Pancreas (tissue), 10 donors: ENCODE results near the gene OPN1MW2. TPM values are rescaled to one million over a fixed set of nuclear protein-coding genes. Genes with fewer than 3 reads are reported as not detected.
A peak's percentile ranks its signal among the peaks of the same experiment; 100 is the strongest.
"Not testable (repeated sequence)": the region's sequence is repeated elsewhere in the genome, so short reads cannot be mapped to it uniquely, and the experiment has no call there.

ENCODE experiments used
- ATAC-seq, 4 donors: fragments of 200-7000 bp; cut with Tn5 transposase; one replicate each; pipeline versions ENCODE4 v1.8.0 to v1.9.1; 2020; ENCODE audit warnings: mild to moderate bottlenecking in 4 of 4, moderate library complexity in 4 of 4
- DNase-seq, 6 donors: peaks; one replicate each; pipeline ENCODE4 v3.0.0-alpha.2; 2020
- FAIRE-seq: peaks from 2 replicates; lab custom pipeline; 2012; peaks lifted over from hg19 to GRCh38; lab: Jason Lieb, UNC
- H3K27ac ChIP-seq, 4 donors: fragments of 200-600 bp; sonication (generic); 1 replicate in 3 of 4; 2 replicates in 1 of 4; pipeline versions ENCODE4 v1.5.0 to v1.8.0; 2020
- H3K27me3 ChIP-seq, 4 donors: fragments of 200-600 bp; one replicate each; pipeline ENCODE4 v1.8.0; 2021
- H3K36me3 ChIP-seq, 3 donors: fragments of 200-600 bp; sonication (generic) in 1 of 3; one replicate each; pipeline versions ENCODE4 v1.5.0 to v1.8.0; 2020 to 2021
- H3K4me1 ChIP-seq, 3 donors: fragments of 200-600 bp; one replicate each; pipeline ENCODE4 v1.8.0; 2021
- H3K4me3 ChIP-seq, 4 donors: fragments of 200-600 bp; sonication (generic) in 2 of 4; one replicate each; pipeline versions ENCODE4 v1.5.0 to v1.8.0; 2020 to 2021
- H3K9me3 ChIP-seq, 4 donors: fragments of 200-600 bp; one replicate each; pipeline ENCODE4 v1.8.0; 2021
- WGBS, 2 donors: extraction: QIAGEN DNeasy Blood & Tissue Kit; methylation state at CpG; one replicate each; pipeline ENCODE4 v1.1.7; 2013; 5-methylcytosine and 5-hydroxymethylcytosine counted together
- intact Hi-C, 3 donors: fragments of 100-400 bp; cut with DNase I; formaldehyde crosslinking; loops; one replicate each; pipeline versions ENCODE4 v1.11.1 to v1.14.2; 2022
- polyA plus RNA-seq, 2 donors: library from polyadenylated mRNA; stranded (reverse); fragments of 200-250 nt; gene quantifications; one replicate each; pipeline ENCODE4 v1.2.3, GENCODE V29; 2013
- total RNA-seq, 6 donors: library from RNA; stranded (reverse); fragmentation: NEBNext Ultra II Directional in 4 of 6; extraction: Animal tissue kit (Norgen Biotek cat#: 25700) in 4 of 6; gene quantifications; one replicate each; pipeline versions ENCODE4 v1.2.1 to v1.2.4, GENCODE V29; 2021 to 2023
- donor health status: healthy with polysubstance abuse.
- donor health status: DM: no; HTN: no; CAD: no; lungs with moderate emphysema.
- donor health status: DM: no; HTN: no; CAD: no.
- donor health status: control.
- donor health status: control.
- donor health status: Bipolar disorder and iron deficiency.
- donor health status: DM: yes; HTN: yes; CAD: no.
- donor health status: DM: no; HTN: no; CAD: no.
- donor health status: DM: no; HTN: no; CAD: no.
- donor health status: DM: yes; HTN: yes; CAD: no.

OPN1MW2 gene
- total and polyA plus RNA-seq, 8 donors, result not detected

GRCh38 chrX:154226706-154227105, 7.2 kb downstream of the OPN1MW2 start:
- H3K27me3 ChIP-seq, ATAC-seq, H3K9me3 ChIP-seq, intact Hi-C loops, H3K4me3 ChIP-seq, H3K27ac ChIP-seq, H3K36me3 ChIP-seq, DNase-seq, H3K4me1 ChIP-seq: not testable (repeated sequence)
- no CpG with 5 or more reads among the region's 9 CpGs for WGBS, 2 donors
- peak; percentile 83 for FAIRE-seq

GRCh38 chrX:154231443-154231842, 11.9 kb downstream of the OPN1MW2 start:
- FAIRE-seq, result peak; percentile 94
- H3K4me1 ChIP-seq, H3K36me3 ChIP-seq, H3K4me3 ChIP-seq, H3K27me3 ChIP-seq, intact Hi-C loops, H3K27ac ChIP-seq, DNase-seq, H3K9me3 ChIP-seq, ATAC-seq: not testable (repeated sequence)
- WGBS, 2 donors, result no CpG with 5 or more reads among the region's 3 CpGs

- H3K27ac ChIP-seq, H3K4me3 ChIP-seq, H3K36me3 ChIP-seq, DNase-seq, H3K4me1 ChIP-seq, intact Hi-C loops, FAIRE-seq, H3K27me3 ChIP-seq, H3K9me3 ChIP-seq, ATAC-seq: not testable (repeated sequence)
- WGBS, 2 donors, result no CpG with 5 or more reads among the region's 16 CpGs
These were observed 14.1 kb downstream of the OPN1MW2 start for GRCh38 chrX:154233620-154234019.

- H3K36me3 ChIP-seq, H3K4me1 ChIP-seq, H3K9me3 ChIP-seq, intact Hi-C loops, DNase-seq, FAIRE-seq, ATAC-seq, H3K27ac ChIP-seq, H3K27me3 ChIP-seq, H3K4me3 ChIP-seq: not testable (repeated sequence)
- 69% methylated on average over 4 of the region's 11 CpGs; no CpG with 5 or more reads in 1 of the 2 donors for WGBS, 2 donors
These were observed 19.5 kb downstream of the OPN1MW2 start for GRCh38 chrX:154238939-154239559.

GRCh38 chrX:154239982-154240503, 20.5 kb downstream of the OPN1MW2 start:
- intact Hi-C loops, result not testable (repeated sequence)
- WGBS, 2 donors, result 69% methylated on average over 6 of the region's 8 CpGs; no CpG with 5 or more reads in 1 of the 2 donors

GRCh38 chrX:154247377-154248045, 28.0 kb downstream of the OPN1MW2 start:
- no CpG with 5 or more reads among the region's 17 CpGs for WGBS, 2 donors
- intact Hi-C loops, H3K27me3 ChIP-seq, DNase-seq, H3K36me3 ChIP-seq, H3K27ac ChIP-seq, H3K9me3 ChIP-seq, H3K4me3 ChIP-seq, H3K4me1 ChIP-seq: not testable (repeated sequence)
- ATAC-seq (peak in 3 of 4 donors; percentile 70 to 86 (median 82)), FAIRE-seq (peak; percentile 93)

More at GRCh38 chrX:154239982-154240503, 20.5 kb downstream of the OPN1MW2 start:
- not testable (repeated sequence) for H3K27me3 ChIP-seq, H3K4me1 ChIP-seq, DNase-seq, H3K9me3 ChIP-seq, H3K27ac ChIP-seq, ATAC-seq, H3K4me3 ChIP-seq, H3K36me3 ChIP-seq, FAIRE-seq

- no CpG with 5 or more reads among the region's 10 CpGs for WGBS, 2 donors
- ATAC-seq, FAIRE-seq, DNase-seq, H3K9me3 ChIP-seq, H3K4me3 ChIP-seq, H3K36me3 ChIP-seq, H3K27ac ChIP-seq, H3K27me3 ChIP-seq, H3K4me1 ChIP-seq, intact Hi-C loops: not testable (repeated sequence)
These were observed 28.5 kb downstream of the OPN1MW2 start for GRCh38 chrX:154248076-154248475.

GRCh38 chrX:154257282-154257681, 37.7 kb downstream of the OPN1MW2 start, which contains the start of gene OPN1MW3:
Gene OPN1MW3, plus strand, starts transcription at chrX:154257582. Its CDS starts 38 bp downstream, at chrX:154257620.
- intact Hi-C loops, H3K27ac ChIP-seq, H3K36me3 ChIP-seq, H3K4me1 ChIP-seq, FAIRE-seq, H3K27me3 ChIP-seq, H3K4me3 ChIP-seq, H3K9me3 ChIP-seq, ATAC-seq, DNase-seq: not testable (repeated sequence)
- no CpG with 5 or more reads among the region's 17 CpGs for WGBS, 2 donors

- DNase-seq, H3K36me3 ChIP-seq, FAIRE-seq, H3K4me3 ChIP-seq, H3K4me1 ChIP-seq, H3K27ac ChIP-seq, ATAC-seq, H3K27me3 ChIP-seq, intact Hi-C loops, H3K9me3 ChIP-seq: not testable (repeated sequence)
- no CpG with 5 or more reads among the region's 10 CpGs for WGBS, 2 donors
These were observed 39.2 kb downstream of the OPN1MW2 start for GRCh38 chrX:154258711-154259110.

- H3K27me3 ChIP-seq, H3K4me3 ChIP-seq, intact Hi-C loops, ATAC-seq, H3K27ac ChIP-seq, H3K36me3 ChIP-seq, DNase-seq, H3K4me1 ChIP-seq, FAIRE-seq, H3K9me3 ChIP-seq: not testable (repeated sequence)
- WGBS, 2 donors, result no CpG with 5 or more reads among the region's 6 CpGs
These were observed 43.5 kb downstream of the OPN1MW2 start for GRCh38 chrX:154263072-154263471.

GRCh38 chrX:154269245-154269644, 49.7 kb downstream of the OPN1MW2 start:
- H3K4me1 ChIP-seq, H3K9me3 ChIP-seq, H3K36me3 ChIP-seq, DNase-seq, intact Hi-C loops, H3K27me3 ChIP-seq, H3K4me3 ChIP-seq, H3K27ac ChIP-seq, FAIRE-seq, ATAC-seq: not testable (repeated sequence)
- WGBS, 2 donors, result no CpG with 5 or more reads among the region's 3 CpGs
